DOHH2 (cell line): Measurements from ENCODE around the gene DSE.

Source experiments
- CTCF ChIP-seq: fragments of 200-600 bp; sonication (generic); IDR thresholded peaks from one replicate; pipeline ENCODE4 v1.5.1; 2014; ENCODE audit warnings: antibody characterized with exemption, mild to moderate bottlenecking, low read depth, low read length; ENCODE audit not compliant: poor library complexity, severe bottlenecking
- EZH2phosphoT487 ChIP-seq: fragments of 200-600 bp; sonication (generic); IDR thresholded peaks from 2 replicates; pipeline ENCODE4 v1.6.1; 2017; ENCODE audit warnings: borderline replicate concordance, mild to moderate bottlenecking, antibody characterized with exemption, low read length, moderate library complexity, mixed read lengths

DNA sequence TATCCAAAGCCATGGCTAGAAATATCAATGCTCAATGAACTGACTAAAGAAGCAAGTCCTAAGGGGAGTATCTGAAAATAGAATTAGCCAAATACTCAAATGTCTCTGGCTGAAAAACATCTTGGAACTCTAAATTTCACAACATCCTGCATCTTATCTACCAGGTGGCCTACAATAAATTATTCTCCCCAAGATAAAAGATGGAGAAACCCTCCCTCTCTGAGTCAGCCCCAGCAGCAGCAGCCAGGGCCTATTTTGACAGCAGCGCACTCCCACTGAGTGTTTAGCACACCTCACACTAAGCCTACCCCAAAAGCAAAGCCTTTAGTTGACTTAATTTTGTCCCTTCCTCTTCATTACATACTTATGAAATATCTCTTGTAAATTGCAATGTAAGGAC, 96.3 kb downstream of the DSE start:
- TF ChIP-seq CTCF (no peak), EZH2phosphoT487 (no peak)
